LNCAP (cell line): Measurements from ENCODE around the gene COL18A1.

ENCODE experiments used
- TF ChIP-seq, protein P1 (sequence below): fragments of 450-650 bp; IDR thresholded peaks from 2 replicates; pipeline ENCODE4 v1.5.1; 2017; ENCODE audit warnings: mild to moderate bottlenecking

Gene COL18A1

GRCh38 chr21:45458281-45459170, 53.6 kb downstream of the COL18A1 start:
- TF ChIP-seq, protein P1, sequence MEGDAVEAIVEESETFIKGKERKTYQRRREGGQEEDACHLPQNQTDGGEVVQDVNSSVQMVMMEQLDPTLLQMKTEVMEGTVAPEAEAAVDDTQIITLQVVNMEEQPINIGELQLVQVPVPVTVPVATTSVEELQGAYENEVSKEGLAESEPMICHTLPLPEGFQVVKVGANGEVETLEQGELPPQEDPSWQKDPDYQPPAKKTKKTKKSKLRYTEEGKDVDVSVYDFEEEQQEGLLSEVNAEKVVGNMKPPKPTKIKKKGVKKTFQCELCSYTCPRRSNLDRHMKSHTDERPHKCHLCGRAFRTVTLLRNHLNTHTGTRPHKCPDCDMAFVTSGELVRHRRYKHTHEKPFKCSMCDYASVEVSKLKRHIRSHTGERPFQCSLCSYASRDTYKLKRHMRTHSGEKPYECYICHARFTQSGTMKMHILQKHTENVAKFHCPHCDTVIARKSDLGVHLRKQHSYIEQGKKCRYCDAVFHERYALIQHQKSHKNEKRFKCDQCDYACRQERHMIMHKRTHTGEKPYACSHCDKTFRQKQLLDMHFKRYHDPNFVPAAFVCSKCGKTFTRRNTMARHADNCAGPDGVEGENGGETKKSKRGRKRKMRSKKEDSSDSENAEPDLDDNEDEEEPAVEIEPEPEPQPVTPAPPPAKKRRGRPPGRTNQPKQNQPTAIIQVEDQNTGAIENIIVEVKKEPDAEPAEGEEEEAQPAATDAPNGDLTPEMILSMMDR: no peak

DNA sequence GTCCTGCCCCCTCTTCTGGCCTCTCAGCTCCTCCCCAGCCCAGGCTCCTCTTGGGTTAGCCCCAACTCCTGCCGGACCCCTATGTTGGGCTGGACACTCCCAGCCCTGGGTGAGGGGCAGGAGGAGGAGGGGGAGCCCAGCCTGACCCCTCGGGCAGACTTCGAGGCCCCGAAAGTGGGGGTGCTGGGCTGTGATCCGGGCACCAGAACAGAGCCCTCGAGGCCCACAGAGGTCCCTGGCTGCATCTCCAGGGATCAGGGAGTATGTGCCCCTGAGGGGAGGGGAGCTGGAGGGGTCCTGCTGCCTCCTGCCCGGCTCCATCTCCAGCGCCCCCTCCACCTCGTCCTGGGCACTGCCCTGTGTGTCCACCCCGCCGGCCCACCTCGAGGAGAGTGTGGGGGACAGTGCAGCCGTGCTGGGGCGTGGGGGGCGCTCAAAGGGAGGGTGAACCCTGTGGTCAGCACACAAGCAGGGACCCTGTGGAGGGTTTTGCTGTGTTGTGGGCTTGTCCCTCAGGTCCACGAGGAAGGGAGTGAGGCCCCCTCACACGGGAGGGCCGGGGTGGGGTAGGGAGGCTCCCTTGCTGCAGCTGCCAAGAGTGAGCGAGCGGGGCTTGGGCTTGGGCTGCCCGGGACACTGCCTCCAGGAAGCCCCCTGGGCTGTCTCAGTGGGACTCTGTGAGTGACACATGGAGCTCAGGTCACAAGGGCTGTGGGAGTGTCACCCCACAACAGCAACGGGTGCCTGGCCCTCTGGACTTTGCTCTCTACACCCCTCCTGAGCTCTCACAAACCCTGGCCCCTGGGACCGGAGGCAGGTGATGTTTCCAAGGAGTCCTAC, 54.4 kb downstream of the COL18A1 start:
- TF ChIP-seq, protein P1: no peak

- TF ChIP-seq, protein P1: no peak
These were observed 55.1 kb downstream of the COL18A1 start for GRCh38 chr21:45460011-45460565.

GRCh38 chr21:45460611-45461368, 55.8 kb downstream of the COL18A1 start:
- TF ChIP-seq, protein P1: no peak

GRCh38 chr21:45461369-45461750, 56.4 kb downstream of the COL18A1 start:
- TF ChIP-seq, protein P1: no peak

DNA sequence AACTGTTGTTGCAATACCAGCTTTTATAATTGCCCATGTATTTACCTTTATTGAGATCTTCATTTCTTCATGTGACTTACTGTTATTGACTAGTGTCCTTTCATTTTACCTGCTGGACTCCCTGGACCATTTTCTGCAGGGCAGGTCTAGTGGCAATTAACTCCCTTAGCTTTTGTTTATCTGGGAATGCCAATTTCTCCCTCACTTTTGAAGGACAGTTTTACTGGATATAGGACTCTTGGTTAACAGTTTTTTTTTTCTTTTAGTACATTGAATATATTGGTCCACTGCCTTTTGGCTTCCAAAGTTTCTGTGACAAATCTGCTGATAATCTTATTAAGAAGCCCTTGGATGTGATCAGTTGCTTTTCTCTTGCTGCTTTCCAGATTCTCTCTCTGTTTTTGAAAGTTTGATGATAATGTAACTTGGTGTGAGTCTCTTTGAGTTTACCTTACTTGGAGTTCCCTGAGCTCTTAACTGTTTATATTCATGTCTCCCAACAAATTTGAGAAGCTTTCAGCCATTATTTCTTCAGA, 56.9 kb downstream of the COL18A1 start:
- TF ChIP-seq, protein P1: no peak

DNA sequence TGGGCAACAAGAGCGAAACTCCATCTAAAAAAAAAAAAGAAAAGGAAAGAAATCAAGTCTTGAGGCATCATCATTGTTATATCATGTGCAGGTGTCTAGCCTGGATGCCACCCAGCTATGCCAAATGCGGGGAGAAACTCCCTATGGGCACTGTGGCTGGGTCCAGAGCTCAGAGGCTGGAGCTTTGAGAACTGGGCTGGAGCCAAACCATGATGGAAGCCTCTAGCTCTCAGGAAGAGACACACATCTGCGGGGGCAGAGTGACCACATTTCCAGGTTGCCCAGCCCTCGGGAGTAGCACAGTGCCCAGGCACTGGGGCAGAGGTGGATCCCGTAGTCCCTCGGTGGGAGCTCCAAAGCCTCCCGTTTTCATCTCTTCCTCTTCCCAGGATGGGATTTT, 58.9 kb downstream of the COL18A1 start:
- TF ChIP-seq, protein P1: no peak
